Esophagus squamous epithelium (tissue), 5 donors: Measurements from ENCODE around the gene DNAH14. TPM values are rescaled to one million over a fixed set of nuclear protein-coding genes. Genes with fewer than 3 reads are reported as not detected.

Experiments
- DNase-seq: peaks from one replicate; lab custom pipeline; 2025; lab: John Stamatoyannopoulos, UW
- H3K27ac ChIP-seq, 4 donors: fragments of 200-600 bp; sonication (generic); one replicate each; pipeline ENCODE4 v1.5.1; 2016 to 2019; ENCODE audit warnings: mild to moderate bottlenecking in 1 of 4
- H3K27me3 ChIP-seq, 4 donors: fragments of 200-600 bp; sonication (generic); 1 replicate in 3 of 4; 2 replicates in 1 of 4; pipeline versions ENCODE4 v1.5.1 to v1.6.0; 2017 to 2021; ENCODE audit warnings: antibody characterized with exemption in 1 of 4
- H3K36me3 ChIP-seq, 3 donors: fragments of 200-600 bp; sonication (generic); one replicate each; pipeline ENCODE4 v1.5.1; 2016 to 2019
- H3K4me1 ChIP-seq, 3 donors: fragments of 200-600 bp; sonication (generic); one replicate each; pipeline ENCODE4 v1.5.1; 2017 to 2019
- H3K4me3 ChIP-seq, 4 donors: fragments of 200-600 bp; sonication (generic); 1 replicate in 3 of 4; 2 replicates in 1 of 4; pipeline ENCODE4 v1.5.1; 2016 to 2019; ENCODE audit warnings: mild to moderate bottlenecking in 2 of 4, moderate library complexity in 1 of 4
- H3K9me3 ChIP-seq, 3 donors: fragments of 200-600 bp; sonication (generic); one replicate each; pipeline ENCODE4 v1.5.1; 2016 to 2019
- POLR2A ChIP-seq, 4 donors: fragments of 450-650 bp; IDR thresholded peaks; one replicate each; pipeline ENCODE4 v1.6.1; 2017; ENCODE audit warnings: antibody characterized with exemption in 4 of 4, mild to moderate bottlenecking in 4 of 4, moderate library complexity in 3 of 4
- WGBS, 2 donors: methylation state at CpG; one replicate each; pipeline ENCODE4 v1.1.5; 2018; 5-methylcytosine and 5-hydroxymethylcytosine counted together
- intact Hi-C: fragments of 100-400 bp; cut with DNase I; formaldehyde crosslinking; loops from one replicate; pipeline ENCODE4 v1.15.0; 2022
- total RNA-seq, 4 donors: library from RNA; depleted of rRNA; stranded (reverse); fragments of >200 nt; gene quantifications; one replicate each; pipeline ENCODE4 v1.1.0, GENCODE V29; 2016
- TF ChIP-seq, protein P1 (sequence below), 6 experiments: fragments of 450-650 bp in 4 of 6; fragments of 200-600 bp in 2 of 6; sonication (generic) in 2 of 6; IDR thresholded peaks; one replicate each; pipeline ENCODE4 v1.5.1; 2016 to 2019; ENCODE audit warnings: antibody characterized with exemption in 6 of 6, mild to moderate bottlenecking in 4 of 6, moderate library complexity in 4 of 6
- donor health status: DM: yes; HTN: yes; CAD: no.

DNAH14 gene
- total RNA-seq, 4 donors from 2014 or later, result 2.0 to 11.4 (median 7.3) TPM

- Histone ChIP-seq H3K9me3 (no peaks in the 10 kb centered on the region), H3K27me3 (no peaks in the 10 kb centered on the region), H3K36me3 (peaks cover 8 to 100% (median 48%) of the 10 kb centered on the region in 3 donors), H3K27ac (no peak overlapping the region), H3K4me3 (no peak overlapping the region), H3K4me1 (no peaks in the 10 kb centered on the region)
- TF ChIP-seq, protein P1, sequence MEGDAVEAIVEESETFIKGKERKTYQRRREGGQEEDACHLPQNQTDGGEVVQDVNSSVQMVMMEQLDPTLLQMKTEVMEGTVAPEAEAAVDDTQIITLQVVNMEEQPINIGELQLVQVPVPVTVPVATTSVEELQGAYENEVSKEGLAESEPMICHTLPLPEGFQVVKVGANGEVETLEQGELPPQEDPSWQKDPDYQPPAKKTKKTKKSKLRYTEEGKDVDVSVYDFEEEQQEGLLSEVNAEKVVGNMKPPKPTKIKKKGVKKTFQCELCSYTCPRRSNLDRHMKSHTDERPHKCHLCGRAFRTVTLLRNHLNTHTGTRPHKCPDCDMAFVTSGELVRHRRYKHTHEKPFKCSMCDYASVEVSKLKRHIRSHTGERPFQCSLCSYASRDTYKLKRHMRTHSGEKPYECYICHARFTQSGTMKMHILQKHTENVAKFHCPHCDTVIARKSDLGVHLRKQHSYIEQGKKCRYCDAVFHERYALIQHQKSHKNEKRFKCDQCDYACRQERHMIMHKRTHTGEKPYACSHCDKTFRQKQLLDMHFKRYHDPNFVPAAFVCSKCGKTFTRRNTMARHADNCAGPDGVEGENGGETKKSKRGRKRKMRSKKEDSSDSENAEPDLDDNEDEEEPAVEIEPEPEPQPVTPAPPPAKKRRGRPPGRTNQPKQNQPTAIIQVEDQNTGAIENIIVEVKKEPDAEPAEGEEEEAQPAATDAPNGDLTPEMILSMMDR (IDR thresholded peaks at IDR 0.05), result no peak
- TF ChIP-seq POLR2A (IDR thresholded peaks at IDR 0.05), result no peak
- 84 to 90% methylated on average over 8 of the region's 8 CpGs for whole genome bisulfite sequencing, 2 donors
- intact Hi-C loops, result no loop called here
- no peak for DNase-seq
These were observed 479.6 kb downstream of the DNAH14 start for GRCh38 chr1:225409051-225409450.

GRCh38 chr1:225410036-225410435 lies 480.6 kb downstream of the DNAH14 start:
- 79 to 84% methylated on average over 3 to 5 of the region's 6 CpGs for WGBS, 2 donors
- intact Hi-C loops, result no loop called here
- TF ChIP-seq, protein P1 (IDR thresholded peaks at IDR 0.05), result no peak
- no peak for TF ChIP-seq POLR2A (IDR thresholded peaks at IDR 0.05)
- no peak overlapping the region for H3K4me3 ChIP-seq
- H3K4me1 ChIP-seq, result no peaks in the 10 kb centered on the region
- no peaks in the 10 kb centered on the region for H3K27me3 ChIP-seq
- H3K9me3 ChIP-seq, result no peaks in the 10 kb centered on the region
- DNase-seq, result no peak
- peaks cover 15 to 100% (median 51%) of the 10 kb centered on the region in 3 donors for H3K36me3 ChIP-seq
- H3K27ac ChIP-seq, result no peak overlapping the region

DNA sequence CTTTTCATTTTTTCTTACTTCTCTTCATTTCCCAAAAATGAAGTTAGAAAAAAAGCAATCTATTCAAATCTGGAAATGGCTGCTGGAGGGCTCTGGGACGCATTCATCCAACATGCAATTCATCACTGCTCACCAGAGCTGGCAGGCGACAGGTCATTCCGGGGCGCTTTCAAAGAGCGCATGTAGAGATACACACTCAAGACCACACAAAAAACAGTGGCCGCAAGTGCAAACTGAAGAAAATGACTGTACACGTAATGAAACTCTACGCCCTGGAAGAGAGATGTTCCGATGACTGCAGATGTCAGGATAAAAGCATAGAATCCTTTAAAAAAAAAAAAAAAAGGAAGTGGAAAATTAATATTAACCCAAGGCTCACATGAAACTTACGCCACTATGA lies 482.8 kb downstream of the DNAH14 start:
- Histone ChIP-seq H3K9me3 (no peaks in the 10 kb centered on the region), H3K27me3 (no peaks in the 10 kb centered on the region), H3K36me3 (peaks cover 16 to 100% (median 59%) of the 10 kb centered on the region in 3 donors), H3K4me3 (no peak overlapping the region), H3K4me1 (no peaks in the 10 kb centered on the region), H3K27ac (no peak overlapping the region)
- intact Hi-C loops, result no loop called here
- DNase-seq, result no peak
- TF ChIP-seq, protein P1 (IDR thresholded peaks at IDR 0.05), result no peak
- TF ChIP-seq POLR2A (IDR thresholded peaks at IDR 0.05), result no peak
- 85 to 98% methylated on average over 10 of the region's 10 CpGs for WGBS, 2 donors

DNA sequence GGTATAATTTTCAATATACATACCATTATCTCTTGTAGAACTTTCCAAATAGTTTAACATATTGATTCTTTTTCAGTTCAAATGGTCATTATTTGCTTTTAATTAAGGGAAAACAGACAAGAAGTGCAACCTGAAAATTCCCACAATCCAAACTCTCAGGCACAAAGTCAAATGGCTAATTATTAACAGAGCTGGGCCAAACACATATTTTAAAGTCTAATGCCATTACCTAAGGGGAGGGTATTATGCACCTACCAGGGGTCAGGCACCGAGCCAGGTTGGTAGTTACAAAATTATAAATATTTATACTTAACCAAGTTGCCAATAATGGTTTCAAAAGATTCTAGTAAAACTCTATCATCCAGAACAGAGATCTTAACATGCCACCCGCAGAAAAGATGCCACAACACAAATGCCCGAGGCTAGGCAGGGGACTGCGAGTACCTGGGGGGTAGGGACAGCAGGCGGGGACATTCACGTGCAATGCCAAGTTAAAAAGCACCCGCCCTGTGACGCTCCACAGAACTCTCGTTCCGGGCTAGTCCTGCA lies 483.4 kb downstream of the DNAH14 start:
- 86 to 91% methylated on average over 9 to 10 of the region's 10 CpGs for WGBS, 2 donors
- DNase-seq, result no peak
- no peaks in the 10 kb centered on the region for H3K27me3 ChIP-seq
- peaks cover 21 to 100% (median 63%) of the 10 kb centered on the region in 3 donors for H3K36me3 ChIP-seq
- no peak overlapping the region for H3K4me3 ChIP-seq
- no peaks in the 10 kb centered on the region for H3K4me1 ChIP-seq
- H3K9me3 ChIP-seq, result no peaks in the 10 kb centered on the region
- TF ChIP-seq POLR2A (IDR thresholded peaks at IDR 0.05), result no peak
- TF ChIP-seq, protein P1 (IDR thresholded peaks at IDR 0.05), result no peak
- intact Hi-C loops, result no loop called here
- H3K27ac ChIP-seq, result no peak overlapping the region

DNA sequence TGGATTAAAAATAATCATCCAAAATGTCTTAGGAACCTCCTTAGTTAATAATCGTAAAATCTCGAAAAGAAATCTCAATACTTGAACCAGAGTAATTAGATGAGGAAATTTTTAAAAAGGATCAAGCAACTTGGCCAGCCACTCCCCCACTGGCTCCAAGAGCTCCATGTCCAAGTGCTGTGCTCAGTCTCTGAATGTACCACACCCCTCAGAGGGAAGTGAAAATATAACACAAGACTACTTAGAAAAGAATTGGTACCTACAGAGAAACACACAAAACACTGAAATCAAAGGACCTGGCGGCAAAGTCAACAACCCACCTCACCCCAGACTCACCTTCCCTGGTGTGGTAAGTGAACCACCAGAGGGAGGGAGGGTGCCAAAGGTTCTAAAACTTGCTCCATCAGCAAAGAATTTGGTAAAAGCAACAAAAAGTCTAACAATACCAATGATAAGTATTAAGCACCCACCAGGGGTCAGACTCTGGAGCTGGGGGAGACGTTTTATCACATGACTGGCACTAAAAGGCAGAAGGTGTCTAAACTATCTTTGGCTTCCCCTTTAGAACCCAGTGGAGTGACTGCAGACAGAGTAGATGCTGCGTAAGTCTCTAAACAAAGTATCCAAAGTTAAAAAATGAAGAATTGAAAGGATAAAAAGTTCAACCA lies 484.4 kb downstream of the DNAH14 start:
- intact Hi-C loops, result no loop called here
- DNase-seq, result no peak
- TF ChIP-seq, protein P1 (IDR thresholded peaks at IDR 0.05), result no peak
- no peak for TF ChIP-seq POLR2A (IDR thresholded peaks at IDR 0.05)
- Histone ChIP-seq H3K27ac (no peak overlapping the region), H3K4me3 (no peak overlapping the region), H3K27me3 (no peaks in the 10 kb centered on the region), H3K36me3 (peaks cover 24 to 100% (median 68%) of the 10 kb centered on the region in 3 donors), H3K9me3 (no peaks in the 10 kb centered on the region), H3K4me1 (no peaks in the 10 kb centered on the region)
- WGBS, 2 donors, result 83 to 86% methylated on average over 5 of the region's 5 CpGs
